HG02981 (cell line): Measurements from ENCODE around the gene RPL26.
A peak's percentile ranks its signal among the peaks of the same experiment; 100 is the strongest.
"Not testable (repeated sequence)": the region's sequence is repeated elsewhere in the genome, so short reads cannot be mapped to it uniquely, and the experiment has no call there.

ENCODE experiments used
- ATAC-seq: cut with Tn5 transposase; IDR thresholded peaks from one replicate; pipeline ENCODE4 v1.9.1; 2021; ENCODE audit warnings: mild to moderate bottlenecking, moderate library complexity; ENCODE audit not compliant: unreplicated experiment

The RPL26 gene

DNA sequence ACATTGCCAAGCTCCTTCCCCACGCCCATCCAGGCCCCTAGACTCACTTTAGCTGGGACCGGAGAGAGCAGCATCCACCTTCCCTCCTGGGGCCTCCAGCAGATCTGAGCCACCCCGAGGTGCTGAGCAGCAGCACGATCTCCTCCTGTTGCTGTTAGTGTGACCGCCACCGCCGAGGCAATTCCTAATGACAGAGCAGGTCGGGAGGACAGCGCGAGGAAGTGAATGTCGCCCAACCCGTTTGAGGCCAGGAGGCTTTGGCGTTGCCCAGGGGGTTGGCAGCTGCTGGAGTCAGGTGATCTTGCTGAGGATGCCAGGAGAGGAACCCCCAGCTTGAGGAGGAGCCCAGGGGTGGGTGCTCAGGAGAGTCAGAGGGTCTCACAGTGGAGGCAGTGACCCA, 14.6 kb upstream of the RPL26 start, which contains the start of gene RNF222:
Gene RNF222 (minus strand): TSS at position 192 of the 400 bp plus-strand sequence. CDS start 4,366 bp downstream, outside the sequence.
- no peak for ATAC-seq

DNA sequence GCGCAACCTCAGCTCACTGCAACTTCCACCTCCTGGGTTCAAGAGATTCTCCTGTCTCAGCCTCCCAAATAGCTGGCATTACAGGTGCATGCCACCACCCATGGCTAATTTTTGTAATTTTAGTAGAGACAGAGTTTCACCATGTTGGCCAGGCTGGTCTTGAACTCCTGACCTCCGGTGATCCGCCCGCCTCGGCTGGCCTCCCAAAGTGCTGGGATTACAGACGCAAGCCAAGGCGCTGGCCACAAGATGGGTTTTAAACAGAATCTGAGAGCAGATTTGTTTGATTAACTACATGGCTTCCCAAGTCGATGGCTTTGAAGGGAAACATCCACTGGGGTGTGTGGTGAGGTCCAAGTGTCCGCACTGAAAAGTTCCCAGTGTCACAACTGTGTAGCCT, 11.5 kb upstream of the RPL26 start:
- ATAC-seq = not testable (repeated sequence)

DNA sequence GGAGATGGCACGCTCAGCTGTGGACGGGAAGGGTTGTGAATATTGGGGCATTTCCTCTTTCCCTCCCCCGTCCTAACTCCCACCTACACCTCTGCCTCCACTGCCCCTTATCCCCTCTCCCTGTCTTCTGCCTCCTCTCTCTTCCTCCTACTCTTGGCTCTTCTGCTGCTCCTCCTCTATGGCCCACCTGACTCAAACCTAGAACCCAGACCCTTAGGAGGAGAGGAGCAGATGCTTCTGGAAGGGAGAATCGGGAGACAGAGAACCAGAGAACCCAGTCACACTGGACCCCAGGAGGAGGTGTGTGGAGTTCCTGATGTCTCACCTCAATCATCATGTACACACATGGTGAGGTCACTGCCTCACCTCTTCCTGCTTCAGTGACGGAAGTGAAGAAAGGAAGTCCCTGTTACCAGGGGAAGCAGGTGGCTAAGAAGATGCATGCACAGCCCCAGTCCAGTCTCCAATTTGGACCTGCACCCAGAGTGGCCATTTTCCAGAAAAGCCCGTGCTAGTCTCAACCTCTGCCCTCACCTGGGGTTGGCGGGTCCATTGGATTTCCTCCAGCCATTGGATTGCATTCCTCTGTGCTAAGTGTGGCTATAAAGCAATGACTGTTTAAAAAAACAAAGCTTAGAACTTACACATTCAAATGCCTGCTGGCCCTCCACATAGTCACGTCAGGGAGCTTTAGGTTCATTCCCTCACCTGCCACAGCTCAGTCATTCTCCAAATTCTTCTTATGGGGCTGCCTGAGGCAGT, 10.7 kb upstream of the RPL26 start:
- no peak for ATAC-seq

DNA sequence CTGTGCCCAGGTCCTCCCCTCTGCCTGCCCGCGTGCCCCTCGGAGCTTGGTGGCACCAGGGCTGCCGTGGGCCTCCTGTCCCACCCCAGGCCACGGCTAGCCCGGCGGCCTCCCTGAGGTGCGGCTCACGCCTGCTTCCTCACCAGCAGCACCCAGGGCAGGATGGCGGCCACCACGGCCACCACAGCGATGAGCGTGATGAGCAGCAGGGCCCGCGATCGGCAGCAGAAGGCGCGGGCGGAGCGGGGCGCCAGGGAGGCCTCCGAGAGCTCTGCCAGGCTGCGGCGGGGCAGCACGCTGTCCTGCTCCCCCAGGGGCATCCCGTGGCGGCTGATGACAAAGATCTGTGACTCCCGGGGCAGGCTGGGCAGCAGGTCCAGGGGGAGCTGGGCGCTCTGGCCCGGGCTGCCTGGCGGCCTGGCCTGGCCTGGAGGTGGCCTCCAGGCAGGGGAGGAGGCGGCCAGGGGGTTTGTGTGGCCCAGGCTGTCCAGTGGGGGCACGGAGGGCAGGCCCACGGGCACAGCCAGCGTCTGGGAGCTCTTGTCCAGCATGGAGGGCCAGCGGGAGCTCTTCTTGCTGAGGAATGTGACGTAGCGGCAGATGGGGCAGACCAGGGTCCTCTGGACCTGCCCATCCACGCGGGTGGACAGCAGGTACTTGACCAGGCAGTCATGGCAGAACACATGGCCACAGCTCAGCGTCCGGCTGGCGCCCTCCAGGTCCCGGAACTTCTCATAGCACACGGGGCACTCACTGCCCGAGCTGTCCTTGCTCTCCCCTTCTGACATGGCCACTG, 9.9 kb upstream of the RPL26 start:
- ATAC-seq = no peak

DNA sequence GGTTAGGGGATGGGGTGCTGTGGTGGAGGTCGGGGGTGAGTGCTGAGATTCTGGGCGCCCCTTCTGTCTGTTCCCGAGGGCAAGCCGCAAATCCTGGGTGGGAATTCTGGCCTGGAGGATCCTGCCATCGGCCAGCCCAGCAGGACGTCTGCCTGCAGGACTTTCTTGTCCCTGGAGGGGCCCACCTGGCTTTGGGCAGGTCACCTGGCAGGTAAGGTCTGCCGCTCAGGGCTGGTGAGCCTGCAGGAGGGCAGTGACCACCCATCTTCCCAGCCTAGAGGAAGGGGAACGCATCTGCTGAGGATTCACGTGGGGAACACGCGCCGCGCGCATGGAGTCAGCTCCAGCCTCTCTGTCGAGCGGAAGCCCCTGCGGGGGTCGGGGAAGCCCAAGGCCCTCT, 9.3 kb upstream of the RPL26 start:
- no peak for ATAC-seq

DNA sequence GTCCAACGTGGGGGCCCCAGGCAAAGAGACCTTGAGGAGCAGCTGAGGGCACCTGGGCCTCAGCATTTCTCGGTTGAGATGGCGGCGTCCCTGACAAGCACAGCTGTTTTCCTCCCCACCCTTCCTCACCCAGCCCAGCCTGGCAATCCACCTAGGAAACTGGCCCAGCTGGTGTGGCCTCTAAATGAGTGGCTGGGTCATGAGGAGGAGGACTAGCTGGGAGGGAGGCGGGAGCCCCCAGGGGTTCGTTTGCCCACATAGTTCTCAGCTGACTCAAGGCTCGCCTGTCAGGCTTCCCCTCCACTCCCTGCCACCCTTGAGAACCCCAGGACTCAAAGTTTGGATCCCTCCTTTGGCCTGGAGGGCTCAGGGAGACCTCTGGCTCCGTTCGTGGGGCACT, 8.7 kb upstream of the RPL26 start:
- no peak for ATAC-seq

DNA sequence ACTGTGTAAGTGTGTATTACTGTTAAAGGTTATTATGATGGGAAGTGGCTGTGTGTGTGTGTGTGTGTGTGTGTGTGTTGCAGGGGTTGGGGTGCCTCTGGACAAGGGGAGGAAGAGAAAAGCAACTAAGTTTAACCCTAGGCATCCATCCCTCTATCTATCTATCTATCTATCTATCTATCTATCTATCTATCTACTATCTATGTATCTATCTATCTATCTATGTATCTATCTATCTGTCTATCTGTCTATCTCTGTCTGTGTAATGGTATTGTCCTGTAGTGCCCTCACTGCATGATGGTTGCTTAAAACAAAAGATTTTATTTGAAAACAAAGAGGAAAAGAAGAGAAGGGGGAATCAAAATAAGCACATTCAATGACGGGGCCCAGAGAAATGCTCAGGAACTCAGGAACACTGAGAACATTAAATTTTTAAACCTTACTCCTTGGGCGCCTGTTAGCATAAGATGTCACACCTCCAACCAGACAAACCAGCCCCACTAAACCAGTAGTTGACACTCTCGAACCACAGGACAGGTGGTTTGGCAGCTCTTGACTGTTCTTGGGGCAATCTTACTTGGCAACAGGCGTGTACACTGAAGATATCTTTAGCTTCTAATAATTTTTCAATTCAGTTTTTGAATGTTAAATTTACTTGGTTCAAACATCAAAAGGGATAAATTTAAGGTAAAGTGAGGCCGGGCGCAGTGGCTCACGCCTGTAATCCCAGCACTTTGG, 5.1 kb upstream of the RPL26 start:
- ATAC-seq = no peak

DNA sequence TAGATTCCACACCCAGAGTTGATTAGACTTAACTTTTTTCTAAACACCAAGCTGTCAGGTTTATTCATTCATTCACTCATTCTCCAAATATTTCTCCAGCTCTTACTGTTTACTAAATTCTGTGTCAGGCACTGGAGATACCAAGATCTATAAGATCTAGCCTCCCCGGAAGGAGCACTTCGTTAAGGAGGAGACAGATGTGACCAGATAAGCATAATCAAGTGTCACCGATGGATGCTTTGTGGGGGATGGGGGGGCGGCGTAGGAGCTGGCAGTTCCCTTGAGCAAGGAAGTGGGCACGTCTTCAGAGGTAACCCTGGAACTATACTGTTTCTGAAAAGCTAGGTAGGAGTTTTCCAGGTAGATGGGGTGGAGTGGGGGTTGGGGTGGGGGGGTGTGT, 3.8 kb upstream of the RPL26 start:
- ATAC-seq = no peak

DNA sequence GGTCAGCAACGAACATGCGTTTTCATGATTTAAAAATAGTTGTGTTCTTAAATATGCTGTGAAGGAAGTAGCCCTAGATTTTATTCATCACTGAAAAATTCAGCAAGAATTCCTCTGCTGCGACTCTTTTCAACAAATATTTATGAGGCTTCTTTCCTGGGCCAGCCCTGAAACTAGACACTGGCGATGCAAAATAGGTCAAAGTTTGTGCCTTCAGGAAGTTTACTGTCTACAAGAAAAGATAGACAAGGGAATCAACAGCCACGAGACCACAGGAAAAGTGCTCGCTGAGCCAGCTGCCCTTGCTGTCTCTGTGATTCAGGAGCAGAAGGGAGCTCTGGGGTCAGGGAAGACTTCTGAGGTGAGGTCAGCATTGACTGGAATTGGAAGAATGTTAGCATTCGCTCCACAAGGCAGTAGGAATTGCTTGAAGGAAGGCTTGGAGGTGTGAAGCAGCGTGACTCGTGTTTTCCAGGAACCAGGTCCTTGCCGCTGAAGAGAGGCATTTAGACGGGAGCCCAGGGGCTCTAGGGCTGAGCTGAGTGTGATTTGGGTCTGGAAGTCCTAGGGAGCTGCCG, 1.9 kb upstream of the RPL26 start:
- ATAC-seq = no peak

DNA sequence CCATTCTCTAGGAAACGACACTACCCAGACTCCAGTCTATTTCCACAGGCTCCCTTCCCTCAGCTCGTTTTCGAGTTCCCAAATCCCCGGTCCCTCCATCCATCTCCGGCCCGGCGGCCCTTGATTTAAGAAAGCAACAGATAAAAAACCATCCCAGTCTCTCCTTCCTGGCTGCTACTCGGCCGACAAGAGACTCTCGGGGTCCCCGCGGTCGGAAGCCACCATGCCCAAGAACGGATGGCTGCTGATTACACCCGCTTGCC, 182 bp downstream of the RPL26 start:
- ATAC-seq = no peak

DNA sequence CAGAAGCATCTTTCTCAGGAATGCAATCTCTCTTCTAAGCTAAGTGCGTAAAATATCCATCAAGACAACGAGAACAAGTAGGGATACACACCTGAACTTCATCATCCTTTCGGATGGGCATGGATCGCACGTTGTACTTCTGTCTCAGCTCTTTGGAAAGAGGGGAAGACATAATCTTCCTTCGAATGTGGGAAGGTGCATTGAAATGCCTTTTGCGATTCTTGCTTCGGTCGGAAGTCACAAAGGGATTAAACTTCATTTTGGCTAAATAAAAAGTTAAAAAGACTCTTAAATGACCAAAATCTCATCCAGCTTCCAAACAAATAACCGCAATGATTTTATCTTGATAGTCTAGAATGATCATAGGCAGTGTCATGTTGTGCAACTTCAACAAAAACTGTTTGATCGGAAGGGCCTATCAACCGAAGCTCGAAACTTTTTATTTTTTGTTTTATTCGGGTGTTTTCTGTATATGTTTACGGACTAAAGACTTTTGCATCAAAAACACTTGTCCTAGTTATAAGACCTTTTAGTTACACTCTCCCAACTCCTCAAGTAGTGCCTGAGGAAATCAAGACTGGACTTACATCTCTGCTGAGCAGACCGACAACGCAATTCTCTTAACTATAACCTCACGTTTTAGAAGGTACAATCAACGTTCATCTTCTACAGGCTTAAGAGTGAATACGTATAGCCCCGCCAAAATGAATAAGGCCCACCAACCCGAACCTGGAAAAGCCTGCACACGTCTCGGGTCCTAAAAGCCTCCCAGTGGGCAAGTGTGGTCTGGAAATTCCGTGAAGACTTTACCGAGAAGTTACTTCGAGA, 727 bp downstream of the RPL26 start:
- ATAC-seq = no peak

DNA sequence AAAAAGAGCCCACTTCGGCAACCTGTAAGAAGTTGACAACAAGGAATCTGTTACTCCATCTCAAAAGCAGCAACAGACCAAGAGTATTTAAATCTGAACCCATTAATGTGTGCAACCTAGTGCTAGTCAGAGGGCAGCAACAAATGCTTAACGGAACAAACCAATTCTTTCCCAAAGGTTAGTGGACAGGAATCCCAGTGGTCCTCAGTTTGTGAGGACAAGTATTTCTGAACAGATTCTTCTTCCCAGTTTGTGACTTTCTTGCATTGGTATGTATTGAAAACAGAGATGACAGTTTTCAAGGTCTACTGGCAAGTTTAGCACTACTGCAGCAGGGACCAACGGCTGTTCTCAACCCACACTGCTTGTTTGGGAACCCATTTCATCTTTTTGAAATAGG, 2.9 kb downstream of the RPL26 start:
- no peak for ATAC-seq

DNA sequence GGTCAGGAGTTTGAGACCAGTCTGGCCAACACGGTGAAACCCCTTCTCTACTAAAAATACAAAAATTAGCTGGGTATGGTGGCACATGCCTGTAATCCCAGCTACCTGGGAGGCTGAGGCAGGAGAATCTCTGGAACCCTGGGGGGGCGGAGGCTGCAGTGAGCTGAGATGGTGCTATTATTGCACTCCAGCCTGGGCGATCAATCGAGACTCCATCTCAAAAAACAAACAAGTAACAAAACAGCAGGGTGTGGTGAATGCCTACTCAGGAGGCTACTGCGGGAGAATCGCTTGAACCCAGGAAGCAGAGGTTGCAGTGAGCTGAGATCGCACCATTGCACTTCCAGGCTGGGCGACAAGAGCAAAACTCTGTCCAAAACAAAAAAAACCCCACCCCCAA, 4.9 kb downstream of the RPL26 start:
- ATAC-seq = not testable (repeated sequence)

DNA sequence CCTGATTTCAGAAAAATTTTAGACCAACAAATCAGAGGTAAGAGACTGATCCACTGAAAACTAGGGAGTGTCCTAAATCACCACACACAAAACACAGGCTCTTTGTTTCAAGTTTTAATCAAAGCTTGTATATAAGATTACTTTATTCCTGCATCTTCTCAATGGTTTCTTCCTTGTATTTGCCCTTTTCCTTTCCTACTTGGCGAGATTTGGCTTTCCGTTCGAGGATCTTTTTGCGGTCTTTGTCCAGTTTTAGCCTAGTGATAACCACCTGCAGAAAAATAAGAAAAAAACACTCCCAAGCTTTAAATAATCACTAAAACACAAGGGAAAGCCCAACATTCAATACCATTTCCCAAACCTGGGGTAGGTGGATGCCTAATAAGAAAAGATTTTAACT, 5.6 kb downstream of the RPL26 start:
- no peak for ATAC-seq

DNA sequence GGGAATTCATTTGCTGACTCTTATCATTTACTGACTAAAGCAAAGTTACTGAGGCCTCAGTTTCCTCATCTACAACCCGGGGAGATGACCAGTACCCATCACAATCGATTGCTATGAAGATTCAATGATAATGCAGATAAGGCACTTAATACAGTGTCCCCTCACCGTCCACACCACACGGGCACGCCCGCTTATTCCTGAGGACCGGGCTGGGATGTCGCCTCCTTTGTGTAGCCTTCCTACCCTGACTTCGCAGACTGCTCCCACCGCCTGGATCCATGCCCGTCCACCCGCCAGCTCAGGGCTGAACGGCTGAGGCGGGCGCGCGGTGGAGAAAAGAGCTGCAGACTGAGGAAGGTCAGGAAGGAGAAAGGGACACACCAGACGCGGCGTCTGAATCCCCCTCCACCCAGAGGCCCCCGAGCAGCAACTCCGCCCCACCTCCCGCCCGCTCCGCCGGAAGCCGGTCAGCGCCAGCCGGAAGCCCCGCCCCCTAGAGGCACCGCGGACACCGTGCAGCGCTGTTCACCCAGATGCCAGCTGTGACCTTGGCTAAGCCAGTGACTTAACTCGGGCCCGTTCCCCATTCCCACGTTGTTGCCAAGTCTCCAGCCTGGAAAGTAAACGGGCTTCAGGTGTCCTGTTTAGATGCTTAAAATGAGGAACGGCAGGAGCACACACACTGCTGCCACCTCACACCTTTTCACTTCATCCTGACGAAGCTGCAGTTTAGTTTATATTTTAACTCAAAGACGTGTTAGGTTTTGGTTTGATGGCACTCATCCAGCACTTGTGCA, 6.5 kb downstream of the RPL26 start, which contains the start of gene KRABD2:
Gene KRABD2 (minus strand): TSS at position 434 of the 797 bp plus-strand sequence.
- peak; percentile 95 for ATAC-seq

DNA sequence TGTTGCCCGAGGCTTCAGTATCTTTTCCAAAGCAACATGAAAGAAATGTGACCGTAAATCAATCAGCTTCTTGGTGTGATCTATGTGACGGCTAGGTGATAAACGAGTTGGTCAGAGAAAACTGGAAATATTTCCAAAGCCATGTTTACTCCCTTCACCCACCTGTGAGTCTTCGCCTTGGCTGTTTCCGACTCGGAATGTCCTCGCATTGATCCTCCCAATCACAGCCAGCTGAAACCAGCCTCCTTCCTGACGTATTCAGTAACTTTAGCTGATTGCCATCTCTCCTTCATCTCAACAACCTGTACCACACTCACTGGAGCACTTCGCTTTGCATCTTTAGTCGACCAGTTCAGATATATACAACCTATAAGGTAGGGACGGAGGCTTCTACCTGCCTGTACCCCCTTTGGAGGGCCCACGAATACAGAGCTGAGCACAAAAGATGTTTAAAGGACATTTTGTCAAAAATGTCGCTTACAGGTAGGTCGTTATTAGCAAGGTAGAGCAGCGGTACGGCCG, 7.2 kb downstream of the RPL26 start:
- no peak for ATAC-seq

DNA sequence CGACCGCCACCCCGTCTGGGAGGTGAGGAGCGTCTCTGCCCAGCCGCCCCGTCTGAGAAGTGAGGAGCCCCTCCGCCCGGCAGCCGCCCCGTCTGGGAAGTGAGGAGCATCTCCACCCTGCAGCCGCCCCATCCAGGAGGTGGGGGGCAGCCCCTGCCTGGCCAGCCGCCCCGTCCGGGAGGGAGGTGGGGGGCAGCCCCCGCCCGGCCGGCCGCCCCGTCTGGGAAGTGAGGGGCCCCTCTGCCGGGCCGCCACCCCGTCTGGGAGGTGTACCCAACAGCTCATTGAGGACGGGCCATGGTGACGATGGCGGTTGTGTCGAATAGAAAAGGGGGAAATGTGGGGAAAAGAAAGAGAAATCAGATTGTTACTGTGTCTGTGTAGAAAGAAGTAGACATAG, 9.1 kb downstream of the RPL26 start:
- ATAC-seq = not testable (repeated sequence)

DNA sequence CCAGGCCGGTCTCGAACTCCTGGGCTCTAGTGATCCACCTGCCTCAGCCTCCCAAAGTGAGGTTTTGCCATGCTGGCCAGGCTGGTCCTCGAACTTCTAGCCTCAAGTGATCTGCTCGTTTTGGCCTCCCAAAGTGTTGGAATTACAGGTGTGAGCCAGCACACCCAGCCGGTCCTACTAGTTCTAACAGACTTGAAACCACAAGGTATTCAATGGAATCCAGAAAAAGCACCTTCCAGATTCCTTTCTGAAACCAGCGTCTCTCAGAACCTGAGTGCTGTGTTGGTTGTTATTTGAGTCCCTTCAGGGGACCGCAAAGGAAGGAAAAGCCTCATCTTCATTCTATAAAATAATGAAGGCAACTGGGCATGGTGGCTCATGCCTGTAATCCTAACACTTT, 10.6 kb downstream of the RPL26 start:
- no peak for ATAC-seq

DNA sequence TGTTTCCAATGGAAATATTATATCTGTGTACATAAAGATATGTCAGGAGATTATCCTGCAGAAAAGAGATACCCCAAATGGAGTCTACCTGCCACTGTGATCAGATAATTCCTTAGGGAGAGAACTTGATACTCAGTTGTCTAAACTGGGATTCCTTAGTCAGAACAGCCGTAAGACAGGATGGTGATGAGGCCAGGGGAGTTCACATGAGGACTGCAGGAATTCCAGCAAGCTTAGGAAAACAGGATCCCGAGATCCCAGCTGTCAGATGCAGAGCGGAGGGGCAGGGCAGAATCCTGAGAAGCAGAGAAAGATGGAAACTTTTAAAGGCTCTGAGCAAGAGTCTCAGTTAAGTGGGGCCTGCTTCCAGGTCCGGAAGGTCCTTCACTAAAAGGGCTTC, 11.2 kb downstream of the RPL26 start:
- ATAC-seq = no peak
